Measurements from ENCODE around the gene LMX1A.

The LMX1A gene

GRCh38 chr1:165312591-165312990 lies 43.9 kb downstream of the LMX1A start:
- no peaks in the 10 kb centered on the region for H3K9me3 ChIP-seq (ENCODE audit: control insufficient read depth, insufficient read depth, low read depth, low read length)
- TF ChIP-seq ZNF280D (tag by site-specific recombination; IDR thresholded peaks at IDR 0.05) (no peak), TRIM28 (IDR thresholded peaks at IDR 0.05; ENCODE audit: borderline replicate concordance, low read length) (peak; percentile 40; the same call in 1 of the 2 replicates), ZNF146 (tag by site-specific recombination; IDR thresholded peaks at IDR 0.05) (no peak), ZNF335 (tag by site-specific recombination; conservative IDR thresholded peaks at IDR 0.05) (no peak)
- no peaks in the 10 kb centered on the region for H3K4me1 ChIP-seq (ENCODE audit: control insufficient read depth, insufficient read depth, low read length)
- ChIA-PET POLR2A (no interaction called here), CTCF (interaction anchor here (1.8 kb wide), 1 partner anchor 55 kb away, joined by 8 read pairs; no protein-coding TSS in a partner anchor)
- H3K4me3 ChIP-seq (ENCODE audit: low read depth, low read length) = no peak overlapping the region
- no peaks in the 10 kb centered on the region for H3K36me3 ChIP-seq (ENCODE audit: control insufficient read depth in 2 of 2, insufficient read depth in 1 of 2, low read length in 2 of 2)
- no peak overlapping the region for H3K27ac ChIP-seq (ENCODE audit: extremely low read depth, low read depth, low read length)

GRCh38 chr1:165306543-165307434 lies 49.7 kb downstream of the LMX1A start:
- no peak overlapping the region for H3K4me3 ChIP-seq (ENCODE audit: low read depth, low read length)
- TF ChIP-seq ZNF626 (tag by site-specific recombination; IDR thresholded peaks at IDR 0.05) (no peak), GLI2 (tag by site-specific recombination; IDR thresholded peaks at IDR 0.05; ENCODE audit: borderline replicate concordance, low read depth) (no peak), ZNF311 (tag by site-specific recombination; IDR thresholded peaks at IDR 0.05; ENCODE audit: borderline replicate concordance) (no peak), ZNF16 (tag by site-specific recombination; IDR thresholded peaks at IDR 0.05; ENCODE audit: low read depth) (no peak), ZNF391 (tag by site-specific recombination; IDR thresholded peaks at IDR 0.05; ENCODE audit: borderline replicate concordance, low read depth) (no peak), ZNF791 (tag by site-specific recombination; IDR thresholded peaks at IDR 0.05) (no peak), SALL2 (tag by site-specific recombination; IDR thresholded peaks at IDR 0.05; ENCODE audit: borderline replicate concordance) (no peak), PRDM2 (tag by site-specific recombination; IDR thresholded peaks at IDR 0.05; ENCODE audit: borderline replicate concordance) (no peak), ZNF660 (tag by site-specific recombination; IDR thresholded peaks at IDR 0.05) (no peak), ZNF549 (tag by site-specific recombination; IDR thresholded peaks at IDR 0.05) (no peak), KLF10 (tag by site-specific recombination; IDR thresholded peaks at IDR 0.05) (no peak), ZSCAN30 (tag by site-specific recombination; IDR thresholded peaks at IDR 0.05) (no peak), YY2 (tag by site-specific recombination; IDR thresholded peaks at IDR 0.05) (no peak), ZNF639 (tag by site-specific recombination; IDR thresholded peaks at IDR 0.05) (no peak), REPIN1 (tag by site-specific recombination; IDR thresholded peaks at IDR 0.05; ENCODE audit: low read depth) (no peak), ZNF214 (tag by site-specific recombination; IDR thresholded peaks at IDR 0.05; ENCODE audit: borderline replicate concordance) (no peak), TRIM28 (IDR thresholded peaks at IDR 0.05; ENCODE audit: borderline replicate concordance, low read length) (no peak), ZNF266 (tag by site-specific recombination; IDR thresholded peaks at IDR 0.05; ENCODE audit: low read depth) (no peak), ZXDB (tag by site-specific recombination; IDR thresholded peaks at IDR 0.05) (no peak)
- H3K36me3 ChIP-seq (ENCODE audit: control insufficient read depth in 2 of 2, insufficient read depth in 1 of 2, low read length in 2 of 2) = no peaks in the 10 kb centered on the region
- H3K9me3 ChIP-seq (ENCODE audit: control insufficient read depth, insufficient read depth, low read depth, low read length) = no peaks in the 10 kb centered on the region
- ChIA-PET POLR2A (no interaction called here), CTCF (interaction anchor here (1.0 kb wide), 1 partner anchor 46 kb away, joined by 3 read pairs; no protein-coding TSS in a partner anchor)
- H3K4me1 ChIP-seq (ENCODE audit: control insufficient read depth, insufficient read depth, low read length) = no peaks in the 10 kb centered on the region
- H3K27ac ChIP-seq (ENCODE audit: extremely low read depth, low read depth, low read length) = no peak overlapping the region

Data from HEK293 (cell line).